CD4-positive, alpha-beta T cell (primary cell): Measurements from ENCODE around the gene DARS1. TPM values are rescaled to one million over a fixed set of nuclear protein-coding genes. Genes with fewer than 3 reads are reported as not detected.

Experiments
- ATAC-seq: fragments of 200-7000 bp; cut with Tn5 transposase; one replicate; pipeline ENCODE4 v1.10.0; 2022; ENCODE audit warnings: mild to moderate bottlenecking; ENCODE audit not compliant: poor library complexity
- CTCF ChIA-PET: fragments of 350-600 bp; sonication (Branson Sonifier 250); formaldehyde crosslinking; loops from one replicate; lab custom pipeline; 2021; ENCODE audit warnings: antibody characterized with exemption, inconsistent platforms; lab: Charles Lee
- POLR2A ChIA-PET: fragments of 350-600 bp; sonication (Branson Sonifier 250); formaldehyde crosslinking; loops from one replicate; lab custom pipeline; 2021; ENCODE audit warnings: antibody characterized with exemption, inconsistent platforms; lab: Charles Lee
- DNase-seq, 14 experiments: peaks; one replicate each; pipeline ENCODE4 v3.0.0-alpha.2; 2013 to 2020; ENCODE audit warnings: mixed read lengths in 2 of 14
- H3K27ac ChIP-seq, 2 donors: one replicate each; pipeline versions ENCODE4 v1.5.1 to v1.7.0; 2013; ENCODE audit warnings: low read length in 2 of 2, low read depth in 1 of 2, mild to moderate bottlenecking in 1 of 2
- H3K27me3 ChIP-seq, 2 experiments: 1 replicate in 1 of 2; 2 replicates in 1 of 2; pipeline versions ENCODE4 v1.6.1 to v1.7.0; 2013; ENCODE audit warnings: low read length in 2 of 2, control low read depth in 1 of 2, mild to moderate bottlenecking in 1 of 2, moderate library complexity in 1 of 2; ENCODE audit not compliant: insufficient read depth in 2 of 2, control insufficient read depth in 1 of 2
- H3K36me3 ChIP-seq: one replicate; pipeline ENCODE4 v1.6.1; 2013; ENCODE audit warnings: low read length, control low read depth; ENCODE audit not compliant: insufficient read depth
- H3K4me1 ChIP-seq: one replicate; pipeline ENCODE4 v1.6.1; 2013; ENCODE audit warnings: low read length, control low read depth; ENCODE audit not compliant: insufficient read depth
- H3K4me3 ChIP-seq: one replicate; pipeline ENCODE4 v1.5.1; 2013; ENCODE audit warnings: mild to moderate bottlenecking, low read length, moderate library complexity
- H3K9me3 ChIP-seq, 2 experiments: 1 replicate in 1 of 2; 2 replicates in 1 of 2; pipeline versions ENCODE4 v1.6.1 to v1.7.0; 2013; ENCODE audit warnings: low read length in 2 of 2, mild to moderate bottlenecking in 2 of 2, control low read depth in 1 of 2, moderate library complexity in 1 of 2; ENCODE audit not compliant: control insufficient read depth in 1 of 2, insufficient read depth in 1 of 2
- H3K27ac Mint-ChIP-seq: one replicate; pipeline ENCODE4 v1.8.0; 2020; ENCODE audit warnings: mixed read lengths
- H3K27me3 Mint-ChIP-seq: one replicate; pipeline ENCODE4 v1.8.0; 2021; ENCODE audit warnings: mixed read lengths
- H3K36me3 Mint-ChIP-seq: one replicate; pipeline ENCODE4 v1.8.0; 2021; ENCODE audit warnings: low read depth, mixed read lengths
- H3K4me1 Mint-ChIP-seq: one replicate; pipeline ENCODE4 v1.8.0; 2021; ENCODE audit warnings: low read depth, mixed read lengths
- H3K4me3 Mint-ChIP-seq: one replicate; pipeline ENCODE4 v1.8.0; 2020; ENCODE audit warnings: mild to moderate bottlenecking, mixed read lengths
- H3K9me3 Mint-ChIP-seq: one replicate; pipeline ENCODE4 v1.8.0; 2020; ENCODE audit warnings: mixed read lengths
- CTCF ChIP-seq: fragments of 200-600 bp; IDR thresholded peaks from one replicate; pipeline ENCODE4 v1.8.0; 2022; ENCODE audit warnings: antibody characterized with exemption, mild to moderate bottlenecking
- intact Hi-C, 2 experiments: fragments of 100-400 bp; cut with DNase I in 1 of 2; cut with micrococcal nuclease in 1 of 2; formaldehyde crosslinking; loops; one replicate each; pipeline versions ENCODE4 v1.15.1 to v1.9.0; 2023 to 2025; cut with DNase I, micrococcal nuclease
- total RNA-seq, 174 experiments: library from RNA in 2 of 174; stranded (reverse) in 2 of 174; gene quantifications; one replicate each; pipeline ENCODE4 v1.2.3 and lab custom pipeline; 2021 to 2026

Gene DARS1
- total RNA-seq, 2 experiments from 2014 or later: 38.2 to 41.7 TPM

- H3K36me3 Mint-ChIP-seq: peaks cover 46% of the 10 kb centered on the region
- H3K27me3 ChIP-seq: no peaks in the 10 kb centered on the region
- TF ChIP-seq CTCF: no peak
- no peak for DNase-seq
- H3K4me1 ChIP-seq: peaks cover 18% of the 10 kb centered on the region
- peak overlapping the region in 1 of 2 donors; percentile 20 for H3K27ac ChIP-seq
- no peaks in the 10 kb centered on the region for H3K9me3 ChIP-seq
- intact Hi-C loops: loop anchor here in 1 of 2 experiments (5.0 kb wide), 2 partner anchors 88 to 153 kb away; partner anchors contain the start of gene CXCR4
- ChIA-PET POLR2A (no interaction called here), CTCF (interaction anchor here (1.3 kb wide), 1 partner anchor 15 kb away, joined by 4 read pairs; no protein-coding TSS in a partner anchor)
- H3K36me3 ChIP-seq: peaks cover 3% of the 10 kb centered on the region
- peaks cover 70% of the 10 kb centered on the region for H3K4me1 Mint-ChIP-seq
- no peak overlapping the region for H3K4me3 Mint-ChIP-seq
- H3K27ac Mint-ChIP-seq: no peak overlapping the region
- no peaks in the 10 kb centered on the region for H3K9me3 Mint-ChIP-seq
- ATAC-seq: no peak
- H3K27me3 Mint-ChIP-seq: no peaks in the 10 kb centered on the region
- no peak overlapping the region for H3K4me3 ChIP-seq
Observed at GRCh38 chr2:135963841-135964240, 21.6 kb downstream of the DARS1 start.

GRCh38 chr2:135962366-135963123 lies 22.9 kb downstream of the DARS1 start:
- no peaks in the 10 kb centered on the region for H3K9me3 ChIP-seq
- H3K27ac ChIP-seq: peak overlapping the region; percentile 55 to 58
- Mint-ChIP-seq H3K27ac (peak overlapping the region; percentile 92), H3K4me1 (peaks cover 67% of the 10 kb centered on the region), H3K4me3 (peak overlapping the region; percentile 60), H3K36me3 (peaks cover 44% of the 10 kb centered on the region), H3K9me3 (no peaks in the 10 kb centered on the region), H3K27me3 (no peaks in the 10 kb centered on the region)
- H3K36me3 ChIP-seq: peaks cover 3% of the 10 kb centered on the region
- DNase-seq (peak in 1 of 14 experiments; percentile 19), ATAC-seq (no peak)
- H3K27me3 ChIP-seq: no peaks in the 10 kb centered on the region
- ChIA-PET CTCF (no interaction called here), POLR2A (no interaction called here)
- H3K4me3 ChIP-seq: no peak overlapping the region
- TF ChIP-seq CTCF: no peak
- peaks cover 18% of the 10 kb centered on the region for H3K4me1 ChIP-seq
- intact Hi-C loops: loop anchor here in 1 of 2 experiments (5.0 kb wide), 2 partner anchors 90 to 155 kb away; partner anchors contain the start of gene CXCR4

- Histone ChIP-seq H3K4me1 (peaks cover 18% of the 10 kb centered on the region), H3K9me3 (no peaks in the 10 kb centered on the region), H3K36me3 (peaks cover 3% of the 10 kb centered on the region), H3K27ac (peak overlapping the region; percentile 56 to 58), H3K27me3 (no peaks in the 10 kb centered on the region), H3K4me3 (peak overlapping the region; percentile 6)
- ATAC-seq (peak; percentile 81), DNase-seq (peak in 8 of 14 experiments; percentile 7 to 61 (median 28))
- ChIA-PET POLR2A (interaction anchor here (0.9 to 2.5 kb wide), 13 partner anchors 14 to 419 kb away, joined by 3 to 15 read pairs (median 4); partner anchors contain the start of gene DARS1), CTCF (interaction anchor here (1.0 to 1.2 kb wide), 3 partner anchors 33 to 423 kb away, joined by 3 to 7 read pairs (median 3); no protein-coding TSS in a partner anchor)
- peaks cover 63% of the 10 kb centered on the region for H3K4me1 Mint-ChIP-seq
- peaks cover 41% of the 10 kb centered on the region for H3K36me3 Mint-ChIP-seq
- H3K4me3 Mint-ChIP-seq: peak overlapping the region; percentile 65
- TF ChIP-seq CTCF: no peak
- intact Hi-C loops: loop anchor here in 1 of 2 experiments (2.0 to 5.0 kb wide), 3 partner anchors 24 to 156 kb away; partner anchors contain the start of genes CXCR4 and DARS1
- no peaks in the 10 kb centered on the region for H3K9me3 Mint-ChIP-seq
- peak overlapping the region; percentile 92 for H3K27ac Mint-ChIP-seq
- no peaks in the 10 kb centered on the region for H3K27me3 Mint-ChIP-seq
Observed at GRCh38 chr2:135960656-135961551, 24.5 kb downstream of the DARS1 start.
